ENCODE results near the gene MPP1.

The MPP1 gene

DNA sequence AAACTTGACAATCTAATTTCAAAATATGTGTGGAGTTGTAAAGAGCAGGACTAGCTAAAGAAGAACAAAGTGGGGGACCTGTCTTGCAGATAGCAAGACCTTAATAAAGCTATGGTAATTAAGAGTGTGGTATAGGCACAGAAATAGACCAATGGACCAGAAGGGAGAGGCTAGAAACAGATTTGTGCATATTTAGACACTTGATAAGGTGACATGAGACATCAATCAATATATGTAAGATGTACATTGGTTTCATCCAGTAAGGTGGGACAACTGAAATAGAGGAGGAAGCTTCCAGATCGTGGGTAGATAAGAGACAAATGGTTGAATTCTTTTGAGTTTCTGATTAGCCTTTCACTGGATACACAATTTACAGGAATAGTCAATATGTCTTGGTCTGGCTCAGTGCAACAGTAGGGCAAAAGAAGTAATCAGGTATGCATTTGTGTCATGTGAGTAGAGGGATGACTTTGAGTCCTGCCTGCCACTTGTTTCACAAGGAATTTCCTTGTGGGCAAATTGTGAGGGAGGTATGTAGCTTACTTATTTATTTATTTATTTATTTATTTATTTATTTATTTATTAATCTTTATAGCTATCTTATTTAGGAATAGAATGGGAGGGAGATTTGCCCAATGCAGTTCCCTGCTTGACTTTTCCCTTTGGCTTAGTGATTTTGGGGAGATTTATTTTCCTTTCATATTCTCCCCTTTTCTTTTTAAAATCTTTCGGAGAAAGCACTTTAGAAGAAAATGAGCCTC is 7.2 kb upstream of the MPP1 start:
- no peak for DNase-seq

DNA sequence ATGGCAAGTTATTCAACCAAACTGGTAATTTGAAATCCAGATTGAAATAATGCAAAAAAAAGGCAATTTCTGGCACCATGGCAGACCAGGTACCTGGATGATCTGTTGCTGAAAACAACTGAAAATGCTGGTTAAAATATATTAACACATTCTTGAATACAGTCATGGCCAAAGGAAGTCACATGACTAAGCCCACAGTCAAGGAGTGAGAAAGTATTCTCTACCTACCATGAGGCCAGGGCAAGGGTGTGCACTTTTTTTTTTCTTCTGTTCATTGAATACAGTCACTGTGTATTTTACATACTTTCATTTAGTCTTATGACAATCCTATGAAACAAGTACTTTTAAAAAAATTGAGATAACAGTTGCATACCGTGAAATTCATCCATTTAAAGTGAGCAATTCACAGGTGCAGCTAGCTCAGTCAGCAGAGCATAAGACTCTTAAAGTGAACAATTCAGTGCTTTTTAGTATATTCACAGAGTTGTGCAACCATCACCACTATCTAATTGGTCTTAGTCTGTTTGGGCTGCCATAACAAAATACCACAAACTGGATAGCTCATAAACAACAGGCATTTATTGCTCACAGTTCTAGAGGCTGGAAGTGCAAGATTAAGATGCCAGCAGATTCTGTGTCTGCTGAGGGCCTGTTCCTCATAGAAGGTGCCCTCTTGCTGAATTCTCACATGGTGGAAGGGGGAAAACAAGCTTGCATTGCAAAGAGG is 4.8 kb upstream of the MPP1 start:
- no peak for DNase-seq

DNA sequence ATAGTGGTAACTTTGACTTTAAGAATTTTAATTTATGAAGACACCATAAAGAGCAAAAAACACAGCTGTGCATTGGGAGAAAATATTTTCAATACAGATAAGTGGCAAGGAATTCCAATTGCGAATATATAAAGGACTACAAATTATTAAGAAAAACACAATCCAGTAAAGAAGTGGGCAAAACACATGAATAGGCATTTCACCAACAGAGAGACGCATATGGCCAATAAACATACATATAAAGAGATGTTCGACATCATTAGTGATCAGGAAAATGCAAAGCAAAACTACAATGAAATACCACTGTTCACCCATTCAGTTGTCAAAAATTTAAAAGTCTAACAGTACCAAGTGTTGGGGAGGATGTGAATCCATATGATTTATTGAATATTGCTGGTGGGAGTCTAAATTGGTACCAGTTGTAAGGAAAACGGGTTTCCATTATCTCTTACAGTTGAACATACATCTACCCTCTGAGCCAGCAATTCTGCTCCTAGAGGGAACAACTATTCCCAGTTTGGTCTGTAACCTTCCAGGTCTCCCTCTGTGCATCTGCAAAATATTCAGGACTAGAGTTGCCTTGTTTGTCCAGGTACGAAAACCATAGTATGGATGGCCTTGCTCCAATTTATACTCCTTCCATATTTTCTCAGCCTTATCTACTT is 1.7 kb upstream of the MPP1 start:
- no peak for DNase-seq

DNA sequence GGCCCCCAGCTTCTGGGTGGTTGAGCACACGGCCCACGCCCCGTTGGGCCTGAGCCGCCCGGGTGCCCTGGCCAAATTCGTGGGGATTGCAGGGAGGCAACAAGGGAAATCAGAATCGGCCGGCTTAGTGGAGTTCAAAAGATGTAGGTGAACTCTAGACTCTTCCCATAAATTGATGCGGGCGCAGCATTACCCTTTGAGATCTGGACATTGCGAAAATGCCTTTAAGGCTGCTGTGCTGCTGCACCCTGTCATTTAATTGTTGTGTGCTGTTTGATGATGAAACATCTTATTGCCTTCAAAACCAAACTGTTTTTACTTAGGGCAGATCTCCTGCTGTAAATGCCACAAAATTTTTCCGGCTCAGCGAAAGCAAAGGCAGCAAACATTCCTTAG is 409 bp upstream of the MPP1 start:
- no peak for DNase-seq

DNA sequence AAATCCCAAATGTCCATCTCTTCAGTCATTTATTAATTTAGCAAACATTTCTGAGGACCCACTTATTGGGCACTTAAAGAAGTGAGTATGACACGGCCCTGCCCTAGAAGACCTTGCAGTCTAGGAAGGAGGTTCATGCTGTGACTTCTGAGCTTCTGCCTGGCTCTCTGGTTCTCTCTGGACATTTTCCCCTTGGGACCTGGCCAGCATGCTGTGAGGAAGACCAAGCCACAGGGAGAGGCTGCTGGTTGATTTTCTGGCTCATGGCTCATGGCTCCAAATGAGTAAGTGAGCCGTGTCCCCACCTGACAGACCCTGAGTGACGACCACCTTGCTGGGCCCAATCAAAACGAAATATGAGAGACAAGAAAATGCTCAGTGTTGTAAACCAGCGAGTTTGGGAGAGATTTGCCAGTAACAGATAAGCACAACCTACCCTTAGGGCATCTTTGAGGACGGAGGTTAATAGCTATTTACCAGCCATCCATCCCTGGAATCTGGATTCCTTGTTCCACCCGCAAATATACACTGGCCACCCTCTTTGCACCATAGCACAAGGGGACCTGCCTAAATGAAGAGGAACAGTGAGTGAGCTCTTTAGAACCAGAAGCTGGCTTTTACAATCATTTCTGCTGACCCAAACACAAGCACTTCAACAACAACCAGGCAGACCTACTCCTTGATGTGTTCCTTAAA is 876 bp downstream of the MPP1 start:
- DNase-seq, result no peak

DNA sequence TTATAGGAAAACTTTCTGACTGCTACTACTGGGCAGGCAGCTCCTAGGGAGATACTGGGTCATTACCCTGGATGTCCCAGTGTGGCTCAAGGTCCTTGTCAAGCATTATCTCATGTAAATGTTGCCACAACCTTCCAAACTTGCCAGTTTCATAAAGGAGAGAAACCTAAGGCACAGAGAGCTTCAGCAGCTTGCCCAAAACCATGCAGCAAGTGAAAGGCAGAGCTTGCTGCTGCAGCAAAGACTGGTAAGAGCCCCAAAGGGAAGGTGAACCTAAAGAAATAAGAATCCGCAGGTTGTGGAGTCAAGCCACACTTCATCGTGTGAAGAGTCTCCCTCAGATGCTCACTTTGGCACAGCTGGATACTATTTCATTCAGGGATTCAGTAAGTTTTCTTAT is 2.3 kb downstream of the MPP1 start:
- no peak for DNase-seq

DNA sequence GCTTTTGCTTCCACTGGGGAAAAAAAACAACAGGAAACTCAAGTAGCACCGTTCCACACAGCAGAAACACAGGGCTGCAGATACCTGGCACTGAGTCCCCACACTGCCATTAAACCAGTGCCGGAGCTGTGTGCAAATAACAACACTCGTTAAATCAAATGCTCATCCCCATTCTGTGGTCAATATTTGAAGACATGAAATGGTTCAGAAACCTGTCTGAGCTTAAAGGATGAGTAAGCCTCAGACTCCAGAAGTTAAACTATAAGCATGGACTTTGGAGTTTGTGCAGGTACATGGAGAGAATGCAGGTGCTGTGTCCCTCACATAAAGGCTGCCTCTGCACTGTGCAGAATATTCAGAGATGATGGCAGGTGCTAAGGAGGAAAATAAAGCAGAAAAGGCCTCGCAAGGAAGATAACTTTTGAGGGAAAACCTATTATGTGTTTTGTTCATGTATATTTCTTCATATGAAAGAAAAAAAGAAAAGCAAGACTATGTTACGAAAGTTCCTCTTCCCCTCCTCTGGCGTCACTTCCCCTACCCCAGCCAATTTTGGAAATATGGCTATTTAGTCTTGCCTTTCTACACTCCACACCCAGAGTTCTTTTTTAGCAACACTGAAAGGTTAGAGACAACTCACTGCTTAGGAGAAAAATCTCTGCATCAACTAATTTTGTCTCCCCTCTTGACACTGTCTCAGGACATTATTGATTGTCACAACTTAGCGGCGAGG is 4.6 kb downstream of the MPP1 start:
- no peak for DNase-seq

DNA sequence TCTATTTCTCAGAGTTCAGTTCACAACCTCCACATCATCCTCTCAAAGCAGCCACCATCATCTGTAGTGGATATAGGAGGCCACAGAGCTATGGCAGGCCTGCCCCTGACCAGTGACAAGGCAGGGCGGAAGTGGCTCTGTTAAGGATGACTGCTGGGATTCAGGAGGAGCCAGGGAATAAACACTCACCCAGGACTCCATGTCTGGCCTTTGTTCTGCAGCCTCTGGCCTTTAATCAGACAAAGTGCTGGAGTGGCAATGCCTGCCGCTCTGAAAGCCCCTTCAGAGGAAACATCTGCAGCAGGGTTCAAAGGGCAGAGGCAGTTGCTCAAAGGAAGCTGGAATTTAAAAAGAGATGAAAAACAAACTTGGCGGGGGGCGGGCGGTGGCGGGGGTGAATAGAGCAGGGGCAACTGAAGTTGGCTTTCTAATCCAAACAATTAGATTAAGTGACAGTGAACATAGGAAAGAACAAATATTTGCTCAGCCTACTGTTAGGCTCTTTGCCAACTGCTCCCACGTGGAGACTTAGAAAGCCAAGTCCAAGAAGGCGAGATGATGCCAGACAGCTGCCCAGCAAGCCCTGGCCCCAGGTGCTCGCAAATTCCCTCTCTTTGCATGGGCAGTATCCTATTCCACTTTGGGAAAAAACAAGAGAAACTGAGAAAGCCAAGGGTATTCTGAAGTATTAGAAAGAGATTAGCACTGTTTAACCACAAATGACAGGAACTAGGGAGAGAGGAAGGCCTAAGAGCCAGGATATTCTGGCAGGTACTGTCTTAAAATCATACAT is 5.5 kb downstream of the MPP1 start:
- no peak for DNase-seq

DNA sequence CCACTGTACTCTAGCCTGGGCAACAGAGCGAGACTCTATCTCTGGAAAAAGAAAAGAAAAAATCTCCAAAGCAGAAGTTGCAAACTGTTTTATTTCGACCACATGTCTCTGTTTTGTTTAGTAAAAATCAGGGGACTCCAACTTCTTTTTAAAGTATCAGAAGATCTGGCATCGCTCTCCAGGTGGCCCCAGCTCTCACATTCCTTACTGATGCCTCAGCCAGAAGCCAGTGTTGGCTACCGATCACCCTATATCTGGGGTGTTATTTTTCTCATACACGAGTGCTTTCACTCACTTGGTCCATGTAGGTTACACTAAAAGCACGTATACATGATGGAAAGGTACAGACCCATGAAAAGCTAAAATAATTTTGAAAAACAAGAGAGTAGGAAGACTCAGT is 8.3 kb downstream of the MPP1 start:
- no peak for DNase-seq

DNA sequence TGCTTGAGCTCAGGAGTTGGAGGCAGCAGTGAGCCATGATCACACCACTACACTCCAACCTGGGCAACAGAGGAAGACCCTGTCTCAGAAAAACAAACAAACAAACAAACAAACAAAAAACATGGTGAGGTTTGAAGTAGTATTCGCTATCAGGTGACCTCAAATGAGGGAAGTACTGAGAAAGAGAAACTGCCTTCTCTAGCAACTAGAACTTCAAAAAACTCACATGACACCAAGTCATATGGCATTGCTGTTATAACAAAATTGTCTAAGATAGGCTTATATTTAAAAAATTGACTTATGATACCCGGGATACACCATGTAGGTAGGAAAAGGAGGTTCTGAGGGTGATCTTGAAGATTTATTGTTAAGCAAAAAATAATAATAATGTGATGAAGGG is 10.3 kb downstream of the MPP1 start:
- DNase-seq, result no peak

DNA sequence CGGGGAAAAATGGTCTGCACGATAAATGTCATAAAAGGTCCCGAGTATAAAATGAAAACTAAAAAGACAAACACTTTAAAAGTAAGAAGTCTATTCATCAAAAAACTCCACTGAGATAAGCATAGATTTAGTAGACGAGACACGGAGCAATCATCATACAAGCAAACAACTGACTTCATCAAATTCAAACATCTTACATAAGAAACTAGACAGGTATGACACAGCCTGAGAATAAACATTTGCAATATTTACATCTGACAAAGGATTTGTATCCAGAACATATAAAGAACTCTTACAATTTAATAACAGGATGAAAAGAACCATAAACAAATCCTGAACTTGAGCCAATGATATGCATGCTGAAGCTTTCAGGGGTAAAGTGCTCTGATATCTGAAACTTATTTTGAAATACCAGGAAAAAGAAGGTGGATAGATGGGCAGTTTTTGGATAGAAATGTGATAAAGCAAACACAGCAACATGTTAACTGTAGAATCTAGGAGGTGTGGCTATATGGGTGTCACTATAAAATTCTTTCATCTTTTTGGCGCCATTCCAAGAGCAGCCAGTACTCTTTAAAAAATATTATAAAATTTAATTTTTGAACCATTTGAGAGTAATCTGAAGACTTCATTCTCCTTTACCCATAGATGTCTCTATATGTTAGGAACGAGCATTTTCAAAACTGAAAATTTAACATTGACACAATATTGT is 12.0 kb downstream of the MPP1 start:
- no peak for DNase-seq

DNA sequence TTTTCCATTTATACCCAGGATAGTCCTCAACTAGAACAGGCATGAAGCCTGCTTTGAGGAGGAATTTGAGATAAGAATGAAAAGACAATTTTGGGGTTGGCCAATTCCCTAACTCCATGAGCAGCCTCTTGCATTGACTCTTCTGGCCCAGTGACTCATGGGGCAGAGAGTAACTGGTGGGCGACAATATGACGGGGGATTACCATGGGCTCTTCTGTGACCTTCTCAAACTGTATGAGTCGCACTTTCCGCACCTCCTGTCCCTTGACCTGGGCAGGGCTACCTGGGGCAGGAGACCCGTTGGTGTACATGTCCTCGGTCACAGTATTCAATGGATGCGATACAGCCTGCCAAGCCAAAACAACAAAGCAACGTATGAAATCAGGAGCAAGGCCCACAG is 13.3 kb downstream of the MPP1 start:
- DNase-seq, result no peak

DNA sequence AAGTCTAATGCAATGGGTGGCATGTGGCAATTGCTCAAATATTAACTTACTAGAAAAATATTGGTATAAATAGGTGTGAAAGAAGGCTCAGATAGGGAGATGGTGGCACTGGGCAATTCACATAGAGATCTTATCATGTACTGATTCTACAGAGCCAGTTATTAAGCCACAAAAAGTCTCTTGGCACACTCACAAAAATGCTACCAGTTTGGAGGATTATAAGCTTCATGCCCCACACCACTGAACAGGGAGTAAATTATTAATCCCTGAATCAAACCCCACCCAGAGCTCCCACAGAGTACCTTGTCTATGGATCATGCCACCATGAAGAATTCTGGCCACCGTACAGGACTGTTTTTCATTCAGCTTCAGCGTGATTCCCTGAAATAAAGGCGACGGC is 13.8 kb downstream of the MPP1 start:
- no peak for DNase-seq

DNA sequence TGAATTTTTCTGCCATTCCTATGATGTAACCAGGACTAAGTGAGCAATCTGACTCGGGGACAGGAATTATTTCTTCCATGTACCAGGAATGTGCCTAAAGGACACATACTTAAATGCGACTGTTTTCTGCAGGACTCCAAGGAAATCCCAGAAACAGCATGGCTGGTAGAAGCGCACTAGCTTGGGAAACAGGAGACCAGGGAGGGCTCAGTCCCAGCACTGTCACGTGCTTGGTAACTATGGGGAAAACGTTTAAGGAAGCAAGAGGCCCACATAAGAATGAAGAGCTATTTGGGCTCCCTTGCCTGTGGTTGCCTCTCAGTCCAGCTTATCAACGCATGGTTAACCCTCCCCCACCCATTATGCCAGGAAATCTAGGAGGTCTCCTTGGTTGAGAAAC is 19.6 kb downstream of the MPP1 start:
- no peak for DNase-seq

DNA sequence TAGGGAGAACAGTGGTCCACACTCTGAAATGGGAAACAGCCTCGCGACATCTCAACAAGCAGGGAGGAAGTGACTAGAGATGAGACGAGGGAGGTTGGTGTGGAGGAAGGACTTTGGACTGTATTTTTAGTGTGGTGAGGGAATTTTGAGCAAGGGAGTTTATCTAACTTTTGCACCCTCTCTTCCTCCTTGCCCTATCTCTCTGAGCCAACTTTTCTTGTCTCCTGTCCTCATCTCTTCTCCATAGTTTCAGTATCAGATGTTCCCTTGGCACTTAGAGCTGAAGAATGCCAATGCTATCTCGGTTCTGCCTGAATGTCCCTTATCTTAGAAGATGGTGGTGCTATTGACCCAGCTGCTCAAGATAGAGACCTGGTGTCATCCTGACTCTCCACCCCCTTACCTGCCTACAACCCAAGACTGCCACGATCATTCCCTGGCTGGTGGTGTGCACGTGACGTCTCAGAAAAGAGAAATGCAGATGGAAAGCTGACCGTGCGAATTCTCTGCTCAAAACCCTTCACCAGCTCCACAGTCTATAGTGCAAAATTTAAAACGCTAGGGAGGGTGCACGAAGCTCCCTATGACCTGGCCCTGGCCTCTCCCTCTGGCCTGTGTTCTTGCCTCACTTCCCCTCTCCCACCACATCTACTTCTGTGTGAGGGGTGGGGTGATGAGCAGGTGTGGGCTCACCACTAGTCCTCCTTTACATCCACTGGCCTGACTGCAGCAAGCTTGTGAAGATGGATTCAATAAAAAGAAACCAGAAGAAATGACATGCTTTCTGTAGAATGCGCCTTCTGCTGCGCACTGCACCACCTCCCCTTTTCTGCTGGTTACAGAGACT is 20.9 kb downstream of the MPP1 start:
- DNase-seq, result no peak

DNA sequence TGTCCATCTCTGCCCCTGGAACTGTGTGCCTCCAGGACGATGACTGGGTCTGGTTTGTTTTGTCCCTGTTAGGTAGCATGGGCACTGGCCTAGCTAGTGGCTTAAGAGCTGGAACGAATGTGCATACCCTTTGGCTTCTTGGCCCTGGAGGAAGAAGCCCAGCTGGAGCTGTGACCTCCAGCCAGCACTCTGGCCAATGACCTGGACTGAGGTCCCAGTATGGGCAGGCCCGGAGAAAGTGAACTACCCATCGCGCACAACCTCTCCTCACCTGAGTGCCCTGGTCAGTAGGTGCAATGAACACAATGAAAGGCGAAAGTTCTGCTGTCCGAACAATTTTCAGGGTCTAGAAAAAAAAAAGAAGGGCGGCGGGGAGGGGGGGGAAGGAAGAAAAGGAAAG is 24.3 kb downstream of the MPP1 start:
- no peak for DNase-seq

DNA sequence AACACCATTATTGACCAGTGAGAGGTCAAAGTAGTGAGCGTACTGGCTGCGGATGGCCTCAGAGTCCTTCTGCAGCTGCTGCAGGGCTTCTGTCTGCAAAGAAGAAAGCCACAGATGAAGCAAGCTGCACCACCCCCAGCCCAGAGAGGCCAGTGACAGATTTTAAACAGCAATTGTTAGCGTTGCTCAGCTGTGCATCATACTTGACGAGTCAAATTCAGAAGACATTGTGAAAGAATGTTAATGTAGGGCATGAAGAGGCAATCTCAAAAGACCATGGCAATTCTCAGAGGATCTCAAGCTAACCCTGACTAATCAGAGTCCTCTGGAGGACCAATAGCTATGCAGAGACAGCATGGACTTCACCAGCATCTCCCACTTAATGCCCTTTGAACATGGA is 26.0 kb downstream of the MPP1 start:
- DNase-seq, result no peak

DNA sequence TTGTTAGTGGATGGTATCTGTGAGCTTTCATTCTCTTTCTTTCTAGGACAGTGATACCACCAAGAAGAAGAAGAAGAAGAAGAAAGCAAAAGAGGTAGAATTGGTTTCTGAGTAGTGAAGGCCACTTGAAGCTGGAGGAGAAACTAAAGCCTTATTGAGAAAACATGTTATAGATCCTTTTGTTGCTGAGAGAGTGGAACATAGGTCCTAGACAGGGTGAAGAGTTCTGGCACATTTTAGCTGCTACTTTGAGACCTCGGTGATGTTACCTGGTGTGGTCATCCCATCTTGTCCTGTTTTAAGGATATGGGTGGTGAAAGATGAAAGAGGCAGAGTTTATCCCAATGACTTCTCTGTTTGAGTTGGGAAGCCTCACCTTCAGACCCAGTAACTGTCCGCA is 28.5 kb downstream of the MPP1 start:
- no peak for DNase-seq

DNA sequence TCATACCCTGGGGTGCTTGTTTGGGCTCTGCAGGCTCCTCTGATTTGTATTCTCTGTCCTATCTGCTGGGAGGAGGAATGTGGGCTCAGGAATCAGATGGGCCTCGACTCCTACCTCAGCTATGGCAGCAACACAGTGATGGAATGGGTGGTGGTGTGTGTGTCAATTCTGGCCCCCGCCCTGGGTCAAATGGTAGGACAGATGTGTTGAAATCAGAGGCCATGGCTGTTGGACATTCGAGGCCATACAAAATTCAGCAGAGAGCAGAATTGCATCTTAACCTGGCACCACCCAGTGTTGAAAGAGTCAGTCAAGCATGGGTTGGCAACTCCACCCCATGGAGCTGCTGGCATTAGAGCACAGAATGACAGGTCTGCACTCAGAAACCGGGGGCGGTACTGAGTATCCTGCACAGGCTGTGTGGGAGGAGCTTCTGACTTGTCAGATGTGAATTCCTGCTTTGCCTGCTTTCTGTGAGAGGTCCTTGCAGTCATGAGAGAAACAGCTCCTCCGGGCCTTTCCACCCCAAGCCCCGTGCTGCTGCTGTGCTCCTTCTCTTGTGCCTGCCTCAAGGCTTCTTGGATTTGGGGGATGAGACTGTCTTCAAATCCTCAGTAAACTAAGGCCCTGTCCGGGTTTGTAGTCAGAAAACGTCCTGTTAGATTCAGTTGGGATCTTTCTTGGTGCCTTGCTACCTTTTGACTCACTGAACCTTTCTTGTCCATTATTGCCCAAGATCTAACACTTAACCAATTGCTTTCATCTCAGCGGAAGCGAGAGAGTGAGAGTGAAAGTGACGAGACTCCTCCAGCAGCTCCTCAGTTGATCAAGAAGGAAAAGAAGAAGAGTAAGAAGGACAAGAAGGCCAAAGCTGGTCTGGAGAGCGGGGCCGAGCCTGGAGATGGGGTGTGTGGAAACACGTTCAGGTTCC is 29.6 kb downstream of the MPP1 start:
- DNase-seq, result no peak
